HG03135 (cell line): Measurements from ENCODE around the gene NME7.
"Not testable (repeated sequence)": the region's sequence is repeated elsewhere in the genome, so short reads cannot be mapped to it uniquely, and the experiment has no call there.

Experiments
- ATAC-seq: cut with Tn5 transposase; IDR thresholded peaks from one replicate; pipeline ENCODE4 v1.9.1; 2021; ENCODE audit warnings: mild to moderate bottlenecking, moderate library complexity; ENCODE audit not compliant: unreplicated experiment

The NME7 gene

DNA sequence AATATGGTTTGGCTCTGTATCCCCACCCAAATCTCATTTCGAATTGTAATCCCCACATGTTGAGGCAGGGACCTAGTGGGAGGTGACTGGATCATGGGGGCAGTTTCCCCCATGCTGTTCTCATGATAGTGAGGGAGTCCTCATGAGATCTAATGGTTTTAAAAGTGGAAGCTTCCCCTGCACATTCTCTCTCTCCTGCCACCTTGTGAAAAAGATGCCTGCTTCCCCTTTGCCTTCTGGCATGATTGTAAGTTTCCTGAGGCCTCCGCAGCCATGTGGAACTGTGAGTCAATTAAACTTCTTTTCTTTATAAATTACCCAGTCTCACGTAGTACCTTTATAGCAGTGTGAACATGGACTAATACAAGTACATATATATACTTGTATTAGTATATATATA lies 25.5 kb downstream of the NME7 start:
- ATAC-seq, result not testable (repeated sequence)

DNA sequence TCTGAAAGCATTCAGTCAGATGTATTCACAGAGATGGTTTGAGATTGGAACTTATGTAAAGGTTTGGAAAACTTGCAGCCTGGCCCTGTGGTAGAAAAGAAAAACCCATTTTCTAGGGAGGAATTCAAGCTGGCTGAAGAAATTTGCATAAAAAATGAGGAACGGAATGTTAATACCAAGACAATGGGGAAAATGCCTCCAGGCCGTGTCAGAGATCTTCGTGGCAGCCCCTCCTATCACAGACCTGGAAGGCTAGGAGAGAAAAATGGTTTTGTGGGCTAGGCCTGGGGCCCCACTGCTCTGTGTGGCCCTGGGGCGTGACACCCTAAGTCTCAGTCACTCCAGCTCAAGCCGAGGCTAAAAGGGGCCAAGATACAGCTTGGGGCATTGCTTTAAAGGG lies 26.7 kb downstream of the NME7 start:
- ATAC-seq, result no peak

DNA sequence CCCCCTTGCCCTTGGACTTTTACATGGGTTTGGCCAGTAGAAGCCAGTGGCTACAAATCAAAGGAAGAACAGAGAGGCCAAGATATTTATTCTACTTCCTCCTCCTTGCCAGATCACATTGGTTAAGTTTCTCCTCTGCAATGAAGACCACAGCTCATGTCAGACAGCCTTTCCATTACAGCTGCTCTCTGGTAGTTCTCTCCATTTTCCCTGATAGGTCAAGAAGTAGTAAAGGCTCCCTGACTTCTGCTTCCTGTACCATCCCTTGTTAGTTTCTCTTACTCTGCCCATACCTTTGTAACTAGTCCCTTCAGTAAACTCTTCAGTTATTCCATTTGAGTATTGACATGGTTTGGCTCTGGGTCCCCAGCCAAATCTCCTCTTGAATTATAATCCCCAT lies 27.8 kb downstream of the NME7 start:
- no peak for ATAC-seq

DNA sequence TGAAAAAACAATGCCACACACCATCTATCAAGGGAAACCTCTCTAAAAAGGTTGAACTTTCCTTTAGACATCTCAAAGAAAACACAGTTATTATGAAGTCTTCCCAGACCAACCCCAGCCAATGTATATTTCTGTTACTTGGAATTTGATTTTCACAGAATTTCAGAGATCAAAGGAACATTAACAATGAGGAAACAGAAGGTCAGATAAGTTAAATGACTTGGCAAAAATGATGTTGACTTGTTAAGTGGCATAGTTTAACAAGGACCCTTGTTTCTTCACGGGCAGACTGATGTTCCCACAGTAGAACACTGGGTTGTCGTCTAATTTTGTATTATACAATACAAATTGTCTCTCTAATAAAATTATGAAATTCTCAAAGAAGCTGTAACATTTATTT lies 29.0 kb downstream of the NME7 start:
- no peak for ATAC-seq

GRCh38 chr1:169336947-169337715 lies 30.5 kb downstream of the NME7 start:
- ATAC-seq, result not testable (repeated sequence)

DNA sequence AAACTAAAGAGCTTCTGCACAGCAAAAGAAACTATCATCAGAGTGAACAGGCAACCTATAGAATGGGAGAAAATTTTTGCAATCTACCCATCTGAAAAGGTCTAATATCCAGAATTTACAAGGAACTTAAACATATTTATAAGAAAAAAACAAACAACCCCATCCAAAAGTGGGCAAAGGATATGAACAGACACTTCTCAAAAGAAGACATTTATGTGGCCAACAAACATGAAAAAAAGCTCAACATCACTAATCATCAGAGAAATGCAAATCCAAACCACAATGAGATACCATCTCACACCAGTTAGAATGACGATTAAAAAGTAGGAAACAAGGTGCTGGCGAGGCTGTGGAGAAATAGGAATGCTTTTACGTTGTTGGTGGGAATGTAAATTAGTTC lies 32.9 kb downstream of the NME7 start:
- not testable (repeated sequence) for ATAC-seq

GRCh38 chr1:169330927-169331326 lies 36.7 kb downstream of the NME7 start:
- no peak for ATAC-seq

GRCh38 chr1:169329383-169329782 lies 38.2 kb downstream of the NME7 start:
- no peak for ATAC-seq

GRCh38 chr1:169327875-169328274 lies 39.7 kb downstream of the NME7 start:
- ATAC-seq, result no peak

GRCh38 chr1:169326956-169327268 lies 40.7 kb downstream of the NME7 start:
- ATAC-seq, result peak; percentile 93

DNA sequence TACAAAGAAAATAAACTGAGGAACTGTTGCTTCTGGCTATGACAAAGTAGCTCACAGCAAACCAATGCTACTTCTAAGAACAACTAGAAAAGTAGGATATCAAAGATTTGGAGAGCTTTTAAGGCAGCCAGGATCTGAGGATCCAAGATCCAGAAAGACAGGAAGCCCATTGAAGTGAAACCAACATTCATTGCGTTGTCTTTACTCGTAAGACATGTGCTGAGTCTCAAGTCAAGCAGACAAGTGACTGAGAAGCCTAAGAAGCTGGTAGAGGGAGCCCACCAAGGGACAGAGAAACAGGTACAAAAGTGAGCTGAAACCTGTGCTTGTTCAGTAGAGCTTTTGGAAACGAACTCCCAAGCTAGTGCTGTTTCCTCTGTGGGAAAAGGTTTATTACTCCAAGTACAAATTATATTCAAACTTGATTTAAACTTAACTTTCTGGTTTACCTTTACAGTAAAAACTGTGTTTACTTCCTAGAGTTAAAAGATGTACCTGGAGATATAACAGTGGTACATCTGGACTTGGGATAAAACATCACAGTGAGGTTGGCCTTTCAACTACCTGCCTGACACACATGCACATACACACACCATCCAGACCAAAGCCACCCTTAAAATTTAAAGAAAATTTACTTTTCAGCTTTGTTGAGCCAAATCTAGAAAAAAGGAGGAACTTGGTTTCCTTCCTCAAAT lies 41.2 kb downstream of the NME7 start:
- ATAC-seq, result peak; percentile 40

DNA sequence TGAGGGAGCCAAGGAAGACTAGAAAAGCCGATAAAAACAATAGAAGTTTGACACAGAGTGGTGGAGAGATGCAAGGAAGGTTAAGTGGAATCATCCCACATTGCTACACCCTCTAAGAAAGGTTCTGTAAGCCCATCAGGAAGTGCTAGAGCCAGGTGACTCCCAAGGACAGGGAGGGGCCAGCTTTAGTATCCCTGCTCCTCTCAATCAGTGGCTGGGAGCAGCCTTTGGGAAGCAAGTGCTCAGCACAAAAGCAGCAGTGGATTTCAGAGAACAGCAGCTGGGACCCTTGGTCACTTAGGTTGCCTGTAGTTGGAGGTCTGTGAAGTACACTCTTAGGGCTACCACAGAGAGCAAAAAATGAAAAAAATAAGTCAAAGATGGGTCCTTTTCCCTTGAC lies 42.5 kb downstream of the NME7 start:
- no peak for ATAC-seq

GRCh38 chr1:169322138-169322537 lies 45.5 kb downstream of the NME7 start:
- no peak for ATAC-seq

DNA sequence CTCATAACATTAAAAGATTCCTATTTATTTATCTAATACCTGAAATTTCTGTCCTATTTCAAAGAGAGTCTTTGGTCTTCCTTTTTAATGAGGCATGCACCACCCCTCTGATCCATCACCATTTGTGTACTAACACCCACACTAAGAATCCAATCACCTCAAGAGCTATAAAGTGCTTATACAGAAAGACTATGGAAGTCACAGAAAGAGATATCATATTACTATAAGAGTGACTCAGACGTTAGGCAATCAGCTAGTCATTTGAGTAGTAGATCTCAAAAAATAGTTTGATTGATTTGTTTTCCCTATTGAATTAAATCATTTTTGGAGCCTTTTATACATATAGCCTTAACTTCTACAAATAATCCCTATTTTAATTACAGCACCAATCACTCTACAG lies 46.1 kb downstream of the NME7 start:
- ATAC-seq, result no peak

DNA sequence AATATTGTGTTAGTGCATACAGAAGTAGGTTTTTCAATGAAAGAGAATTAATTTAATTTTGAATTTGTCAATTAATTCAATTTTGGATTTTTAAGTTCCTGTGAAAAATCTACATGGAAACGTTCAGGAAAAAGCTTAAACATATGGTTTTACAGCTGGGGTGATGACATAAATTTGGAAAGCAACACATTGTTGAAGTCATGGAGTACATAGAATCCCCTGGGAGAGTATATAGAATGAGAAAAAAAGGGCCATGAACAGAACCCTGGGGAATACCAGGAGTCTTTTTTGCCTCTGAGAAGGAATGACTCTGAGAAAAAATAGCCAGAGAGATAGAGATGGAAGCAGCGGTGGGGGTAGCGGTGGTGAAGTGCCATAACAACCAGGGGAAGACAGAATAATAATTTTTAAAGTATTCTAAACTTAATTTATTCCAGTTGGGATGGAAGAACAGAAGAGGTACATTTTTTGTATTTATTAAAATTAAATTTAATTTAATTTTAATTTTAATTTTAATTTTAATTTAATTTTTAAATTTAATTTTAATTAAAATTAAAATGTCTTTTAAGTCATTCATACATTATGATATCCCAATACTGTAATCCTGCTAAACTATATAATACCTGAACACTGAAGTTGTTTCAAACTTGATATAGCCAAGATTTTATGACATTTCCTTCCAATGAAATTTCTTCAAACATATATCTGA lies 48.9 kb downstream of the NME7 start:
- ATAC-seq, result no peak

DNA sequence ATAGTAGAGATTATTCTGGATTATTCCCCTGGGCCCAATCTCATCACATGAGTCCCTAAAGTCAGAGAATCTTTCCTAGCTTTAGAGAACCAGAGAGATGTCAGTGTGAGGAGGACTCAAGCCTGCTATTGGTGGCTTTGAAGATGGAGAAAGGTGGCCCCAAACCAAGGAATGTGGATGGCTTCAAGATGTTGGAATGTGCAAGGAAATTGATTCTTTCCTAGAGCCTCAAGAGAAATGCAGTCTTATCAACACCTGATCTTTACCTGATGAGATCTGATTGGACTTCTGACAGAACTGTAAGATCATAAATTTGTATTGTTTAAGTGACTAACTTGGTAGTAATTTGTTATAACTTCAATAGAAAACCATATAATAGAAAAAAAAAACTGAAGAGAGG lies 51.0 kb downstream of the NME7 start:
- no peak for ATAC-seq

GRCh38 chr1:169312084-169312954 lies 55.3 kb downstream of the NME7 start:
- no peak for ATAC-seq

DNA sequence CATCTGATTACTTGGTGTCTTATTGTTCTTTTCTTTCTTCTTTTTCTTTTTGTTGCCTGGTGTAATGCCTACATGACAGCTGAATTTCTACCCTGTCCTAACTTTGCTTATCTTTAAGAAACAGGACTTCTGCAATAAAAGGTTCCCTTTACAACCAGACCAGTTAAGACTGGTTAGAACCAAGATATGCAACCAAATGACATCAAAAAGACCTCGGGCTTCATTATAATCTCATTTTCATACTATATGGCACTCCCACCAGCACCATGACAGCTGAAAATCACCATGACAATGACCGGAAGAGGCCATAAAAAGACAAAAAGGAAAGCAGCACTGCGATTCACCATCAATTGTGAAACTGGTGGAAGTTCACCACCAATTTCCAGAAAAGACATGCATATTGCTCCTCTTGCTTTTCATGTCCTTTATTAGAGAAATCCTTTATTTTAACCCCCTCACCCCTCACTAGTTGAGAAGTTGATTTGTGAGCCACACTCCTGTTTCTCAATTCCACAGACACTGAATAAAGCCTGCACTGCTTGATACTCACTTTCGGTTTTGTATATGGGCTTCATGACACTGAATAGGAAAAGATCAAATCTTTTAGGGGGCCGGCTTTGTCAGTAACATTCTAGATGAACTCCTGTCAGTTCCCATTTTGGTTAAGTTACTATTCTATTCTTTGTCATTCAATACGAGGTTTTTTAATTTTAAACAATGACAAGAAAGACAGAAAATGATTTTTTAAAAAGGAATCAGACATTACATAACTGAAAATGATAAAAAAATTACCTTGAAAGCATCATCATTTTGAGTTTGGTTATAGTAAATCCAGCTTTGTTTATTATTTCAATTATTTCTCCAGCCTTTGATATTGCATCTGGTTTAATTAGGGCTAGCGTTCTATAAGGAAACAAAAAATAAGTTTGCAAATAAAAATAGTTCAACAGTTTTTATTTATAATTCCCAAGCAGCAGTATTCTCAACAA lies 58.1 kb downstream of the NME7 start:
- ATAC-seq, result peak; percentile 83

- no peak for ATAC-seq
Measured at GRCh38 chr1:169308313-169309039, 59.1 kb downstream of the NME7 start.
